GM12878 (cell line): ENCODE results near the gene HOXC12. TPM values are rescaled to one million over a fixed set of nuclear protein-coding genes. Genes with fewer than 3 reads are reported as not detected.

Experiments
- ATAC-seq: fragments of 200-7000 bp; cut with Tn5 transposase; 3 replicates; pipeline ENCODE4 v1.9.1; 2020; ENCODE audit warnings: mild to moderate bottlenecking, moderate library complexity
- BruUV-seq: library from RNA; stranded (reverse); fragments of 400-500 nt; replicated peaks from 2 replicates; lab custom pipeline; 2021; lab: Mats Ljungman, UMichigan
- CTCF ChIA-PET: fragments of 300-600 bp; sonication (Branson Sonifier 250); formaldehyde crosslinking; extraction: SDS; loops from one replicate; lab custom pipeline; 2021; ENCODE audit warnings: inconsistent platforms; lab: Yijun Ruan, JAX
- POLR2A ChIA-PET: fragments of 350-600 bp; formaldehyde crosslinking; extraction: SDS; loops from one replicate; lab custom pipeline; 2021; ENCODE audit warnings: inconsistent platforms; lab: Charles Lee
- RAD21 ChIA-PET: fragments of 300-600 bp; sonication (Branson Sonifier 250); formaldehyde crosslinking; loops from one replicate; lab custom pipeline; 2023; ENCODE audit warnings: antibody characterized with exemption; ENCODE audit not compliant: unreplicated experiment; lab: Charles Lee
- SMC1A ChIA-PET: fragments of 300-600 bp; sonication (Branson Sonifier 250); formaldehyde crosslinking; loops from one replicate; lab custom pipeline; 2023; ENCODE audit not compliant: unreplicated experiment, uncharacterized antibody; lab: Charles Lee
- DNase-seq: peaks from one replicate; pipeline ENCODE4 v3.0.0-alpha.2; 2011; ENCODE audit warnings: low read depth, low spot score
- FAIRE-seq: peaks from 3 replicates; lab custom pipeline; 2011; peaks lifted over from hg19 to GRCh38; lab: Jason Lieb, UNC
- H2AFZ ChIP-seq: 2 replicates; pipeline ENCODE4 v1.6.0; 2011; ENCODE audit warnings: low read depth, low read length, control low read depth; ENCODE audit not compliant: control insufficient read depth
- H3K27ac ChIP-seq: 2 replicates; pipeline ENCODE4 v1.5.1; 2011; ENCODE audit warnings: control low read depth; ENCODE audit not compliant: control insufficient read depth, insufficient read depth
- H3K27me3 ChIP-seq, 2 experiments: replicated peaks in 1 of 2; 2 replicates each; pipeline versions ENCODE4 v1.6.0 to v1.6.1; 2011; ENCODE audit warnings: low read length in 1 of 2; ENCODE audit not compliant: control insufficient read depth in 2 of 2, insufficient read depth in 2 of 2
- H3K36me3 ChIP-seq, 2 experiments: 2 replicates each; pipeline ENCODE4 v1.5.1; 2011; ENCODE audit warnings: low read length in 1 of 2; ENCODE audit not compliant: control insufficient read depth in 2 of 2, insufficient read depth in 2 of 2
- H3K4me1 ChIP-seq: 2 replicates; pipeline ENCODE4 v1.6.1; 2011; ENCODE audit warnings: mild to moderate bottlenecking, low read length, moderate library complexity, mixed read lengths; ENCODE audit not compliant: control insufficient read depth, insufficient read depth
- H3K4me2 ChIP-seq: 2 replicates; pipeline ENCODE4 v1.6.0; 2011; ENCODE audit warnings: control low read depth; ENCODE audit not compliant: control insufficient read depth, insufficient read depth
- H3K4me3 ChIP-seq: fragments of 200-600 bp; sonication (generic); 2 replicates; pipeline ENCODE4 v1.5.1; 2016
- H3K79me2 ChIP-seq: 2 replicates; pipeline ENCODE4 v1.6.0; 2011; ENCODE audit warnings: low read length; ENCODE audit not compliant: control insufficient read depth, insufficient read depth
- H3K9ac ChIP-seq: 2 replicates; pipeline ENCODE4 v1.8.0; 2011; ENCODE audit warnings: low read length, control low read depth, mixed read lengths; ENCODE audit not compliant: control insufficient read depth, insufficient read depth
- H3K9me3 ChIP-seq: replicated peaks from 3 replicates; pipeline ENCODE4 v1.5.1; 2011; ENCODE audit warnings: mild to moderate bottlenecking, low read length; ENCODE audit not compliant: control insufficient read depth, insufficient read depth
- H4K20me1 ChIP-seq: 2 replicates; pipeline ENCODE4 v1.6.0; 2011; ENCODE audit not compliant: control insufficient read depth, insufficient read depth
- EZH2 ChIP-seq: IDR thresholded peaks from 2 replicates; pipeline ENCODE4 v1.6.1; 2012; ENCODE audit warnings: low read depth, mild to moderate bottlenecking, control low read depth, inconsistent platforms, low read length, borderline replicate concordance; ENCODE audit not compliant: control insufficient read depth
- RAD51 ChIP-seq: fragments of 450-650 bp; IDR thresholded peaks from 2 replicates; pipeline ENCODE4 v1.6.1; 2016; ENCODE audit warnings: moderate library complexity, mild to moderate bottlenecking, inconsistent platforms
- SUZ12 ChIP-seq: fragments of 200-600 bp; sonication (generic); IDR thresholded peaks from one replicate; pipeline ENCODE4 v1.6.1; 2018; ENCODE audit warnings: antibody characterized with exemption, mild to moderate bottlenecking; ENCODE audit not compliant: unreplicated experiment
- WGBS: methylation state at CpG from one replicate; pipeline ENCODE4 v1.1.6; 2016; ENCODE audit warnings: low lambda C conversion rate; ENCODE audit not compliant: insufficient replicate concordance, insufficient coverage; ENCODE audit errors: missing lambda C conversion rate; 5-methylcytosine and 5-hydroxymethylcytosine counted together
- in situ Hi-C: fragments of 300-500 bp; cut with MboI; formaldehyde crosslinking; loops from 9 replicates; pipeline ENCODE4 v1.14.3; 2018; ENCODE audit warnings: mixed read lengths
- intact Hi-C: fragments of 100-400 bp; cut with micrococcal nuclease; formaldehyde crosslinking; loops from one replicate; pipeline ENCODE4 v1.14.2; 2022; ENCODE audit not compliant: unreplicated experiment
- polyA plus RNA-seq, 11 experiments: library from polyadenylated mRNA; depleted of rRNA in 4 of 11; unstranded in 6 of 11; stranded (reverse) in 5 of 11; fragments of >200 nt; fragmentation: Nextera tagmentation in 4 of 11; fragmentation: Illumina TruSeq in 1 of 11; extraction: Ambion mirVana in 4 of 11; extraction: Trizol in 1 of 11; gene quantifications; 1 replicate in 1 of 11; 2 replicates in 10 of 11; pipeline versions ENCODE4 v1.2.1 to v1.2.3, GENCODE V29; 2011 to 2016; ENCODE audit warnings: inconsistent platforms in 2 of 11, missing spikeins in 2 of 11, low read depth in 1 of 11
- total RNA-seq, 4 experiments: library from RNA; depleted of rRNA in 3 of 4; stranded (reverse); fragments of >200 nt in 3 of 4; fragmentation: Illumina TruSeq in 1 of 4; extraction: Trizol in 1 of 4; gene quantifications; 2 replicates each; pipeline versions ENCODE4 v1.2.1 to v1.2.3, GENCODE V29; 2013 to 2021

HOXC12 gene
- total and polyA plus RNA-seq, 10 of the 15 experiments (the other 5 are each of a cell fraction or from before 2014, with no cell fraction given): not detected

- TF ChIP-seq EZH2: 0 out of 2 replicates have a peak, but pooled peaks have one; percentile 69
- TF ChIP-seq SUZ12: peak; percentile 78
- no peak for TF ChIP-seq RAD51
- TF ChIP-seq, all 136 proteins: peak for 2
- H3K9ac ChIP-seq: no peak overlapping the region
- RAD21 ChIA-PET: interaction anchor here (1.3 kb wide), 1 partner anchor 251 kb away, joined by 3 read pairs; no protein-coding TSS in a partner anchor
- H3K36me3 ChIP-seq: no peaks in the 10 kb centered on the region
- CTCF ChIA-PET: no interaction called here
- H3K4me2 ChIP-seq: no peak overlapping the region
- 6% methylated on average over 35 of the region's 38 CpGs for WGBS
- no peaks in the 10 kb centered on the region for H3K79me2 ChIP-seq
- in situ Hi-C loops: no loop called here
- no peaks in the 10 kb centered on the region for H3K9me3 ChIP-seq
- H2AFZ ChIP-seq: no peak overlapping the region
- no TSS peak for BruUV-seq
- ATAC-seq (no peak), DNase-seq (no peak), FAIRE-seq (no peak)
- SMC1A ChIA-PET: interaction anchor here (1.3 kb wide), 1 partner anchor 248 kb away, joined by 3 read pairs; no protein-coding TSS in a partner anchor
- no peaks in the 10 kb centered on the region for H3K4me1 ChIP-seq
- peaks cover 41 to 56% of the 10 kb centered on the region in 2 experiments for H3K27me3 ChIP-seq
- intact Hi-C loops: no loop called here
- H4K20me1 ChIP-seq: no peaks in the 10 kb centered on the region
- POLR2A ChIA-PET: no interaction called here
- H3K27ac ChIP-seq: no peak overlapping the region
- H3K4me3 ChIP-seq: no peak overlapping the region
Observed at GRCh38 chr12:53952871-53953734, 1.6 kb upstream of the HOXC12 start.
